Amygdala (tissue), 56 donors: ENCODE measurements around the gene ARHGEF9.
A peak's percentile ranks its signal among the peaks of the same experiment; 100 is the strongest.

Source experiments
- DNase-seq, 56 donors: peaks; one replicate each; lab custom pipeline; 2025; lab: John Stamatoyannopoulos, UW

The ARHGEF9 gene

DNA sequence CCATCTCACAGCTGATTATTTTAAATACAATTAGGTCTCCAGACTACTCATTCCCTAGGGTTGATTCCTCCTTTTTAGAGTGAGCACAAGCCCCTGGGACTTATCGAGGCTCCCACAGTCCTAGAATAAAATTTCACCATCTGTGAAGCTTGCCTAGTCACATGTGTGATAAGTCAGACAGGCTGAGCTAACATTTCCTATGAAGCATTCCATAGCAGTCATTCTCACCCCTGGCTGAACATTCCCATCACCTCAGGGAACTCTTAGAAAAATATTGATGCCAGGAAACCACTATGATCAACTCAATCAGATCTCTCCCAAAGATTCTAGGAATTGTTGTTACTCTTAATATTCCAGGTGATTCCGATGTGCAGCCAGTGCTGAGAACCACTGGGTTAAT lies 37.7 kb downstream of the ARHGEF9 start:
- no peak for DNase-seq

- DNase-seq, result no peak
Observed at GRCh38 chrX:63746715-63747114, 38.3 kb downstream of the ARHGEF9 start.

- no peak for DNase-seq
Observed at GRCh38 chrX:63746278-63746677, 38.7 kb downstream of the ARHGEF9 start.

GRCh38 chrX:63744850-63745394 lies 40.1 kb downstream of the ARHGEF9 start:
- peak in 4 of 56 donors; percentile 1 to 4 (median 2) for DNase-seq

GRCh38 chrX:63743596-63743995 lies 41.4 kb downstream of the ARHGEF9 start:
- no peak for DNase-seq

DNA sequence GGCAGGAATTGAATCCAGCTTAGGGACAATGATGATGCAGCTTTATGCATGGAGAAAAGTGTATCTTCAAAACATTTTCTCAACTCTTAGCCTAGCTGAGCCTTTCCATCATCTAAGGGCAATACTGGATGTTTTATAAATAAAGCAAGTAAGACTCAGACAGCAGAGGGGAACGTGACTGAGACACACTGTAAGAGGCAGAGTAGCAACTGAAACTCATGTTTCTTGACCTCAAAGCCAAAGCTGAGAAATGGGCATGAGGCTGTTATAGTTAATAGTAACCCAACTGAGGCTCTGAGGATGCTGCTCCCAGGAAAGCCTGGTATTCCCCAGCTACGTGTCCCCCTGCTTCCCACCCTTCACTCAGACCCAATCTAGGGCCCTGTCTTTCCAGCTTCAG lies 44.6 kb downstream of the ARHGEF9 start:
- DNase-seq, result no peak

DNA sequence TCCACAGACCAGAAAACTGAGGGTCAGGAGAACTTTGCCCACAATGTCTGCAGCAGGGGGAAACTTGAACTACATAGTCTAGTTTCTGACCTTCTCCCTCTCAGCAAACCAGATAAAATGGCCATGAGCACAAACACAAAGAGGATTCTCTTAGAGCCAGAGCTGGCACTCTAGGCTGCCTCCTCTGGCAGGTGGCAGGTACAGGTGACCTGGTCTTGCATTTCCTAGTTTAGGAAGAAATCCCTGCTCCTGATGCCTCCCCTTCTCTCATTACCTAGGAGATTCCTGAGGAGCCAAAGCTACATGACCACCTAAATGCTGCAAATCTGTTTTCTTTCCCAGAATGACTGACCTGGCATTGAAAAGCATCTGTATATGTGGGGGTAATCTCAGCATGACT lies 45.1 kb downstream of the ARHGEF9 start:
- DNase-seq, result no peak

- no peak for DNase-seq
Observed at GRCh38 chrX:63738696-63739095, 46.3 kb downstream of the ARHGEF9 start.

DNA sequence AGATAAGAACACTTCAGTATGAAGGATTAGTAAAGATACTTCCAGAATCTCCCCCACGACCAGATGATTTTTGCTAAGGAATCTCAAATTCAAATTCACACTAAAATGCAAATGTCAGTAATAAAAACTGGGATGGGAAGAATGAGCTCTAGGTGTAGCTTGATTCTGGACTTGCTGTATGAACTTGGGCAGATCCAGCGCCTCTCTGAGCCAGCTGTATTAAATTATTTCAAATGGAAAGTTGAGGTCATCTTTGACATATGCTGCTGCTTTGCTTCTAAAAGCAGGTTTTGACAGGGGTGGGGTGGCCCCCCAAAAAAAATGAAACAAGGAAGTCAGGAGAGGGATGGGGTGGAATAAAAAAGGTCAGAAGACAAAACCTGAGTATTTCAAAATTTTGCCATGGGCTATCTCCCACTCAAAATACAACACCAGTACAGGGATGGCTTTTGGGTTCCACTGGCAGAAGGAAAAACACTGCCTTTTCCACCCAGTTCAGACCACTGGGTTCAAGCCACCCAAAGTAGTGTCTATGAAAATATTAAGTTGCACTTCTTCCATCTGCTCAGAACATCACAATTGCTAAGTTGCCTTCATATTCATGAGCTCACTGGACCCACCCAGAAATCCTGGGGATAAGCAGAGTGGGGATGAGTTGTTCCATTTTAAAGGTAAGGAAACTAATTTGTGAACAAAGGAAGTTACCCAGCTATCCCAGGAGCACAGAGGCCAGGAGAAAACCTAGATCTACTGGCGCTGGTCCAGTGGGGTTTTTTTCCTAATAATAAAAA lies 47.7 kb downstream of the ARHGEF9 start:
- no peak for DNase-seq

DNA sequence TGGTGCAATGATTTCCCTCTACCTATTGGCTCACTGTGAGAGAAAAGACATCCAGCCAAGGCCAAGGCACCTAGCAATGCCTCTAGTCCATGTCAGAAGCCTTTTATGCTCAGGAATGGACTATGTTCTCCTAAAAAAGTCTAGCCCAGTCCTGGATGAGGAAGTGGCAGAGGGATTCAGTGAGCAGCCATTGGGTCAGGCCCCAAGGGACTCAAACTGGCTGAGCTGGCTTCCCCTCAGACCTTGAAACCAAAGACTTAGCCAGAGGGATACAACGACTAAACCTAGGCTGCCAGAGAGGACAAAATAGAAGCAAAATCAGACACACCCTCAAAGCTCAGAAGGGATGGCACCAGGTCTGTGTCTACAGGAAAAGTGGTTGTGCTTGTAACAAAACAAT lies 49.1 kb downstream of the ARHGEF9 start:
- no peak for DNase-seq

DNA sequence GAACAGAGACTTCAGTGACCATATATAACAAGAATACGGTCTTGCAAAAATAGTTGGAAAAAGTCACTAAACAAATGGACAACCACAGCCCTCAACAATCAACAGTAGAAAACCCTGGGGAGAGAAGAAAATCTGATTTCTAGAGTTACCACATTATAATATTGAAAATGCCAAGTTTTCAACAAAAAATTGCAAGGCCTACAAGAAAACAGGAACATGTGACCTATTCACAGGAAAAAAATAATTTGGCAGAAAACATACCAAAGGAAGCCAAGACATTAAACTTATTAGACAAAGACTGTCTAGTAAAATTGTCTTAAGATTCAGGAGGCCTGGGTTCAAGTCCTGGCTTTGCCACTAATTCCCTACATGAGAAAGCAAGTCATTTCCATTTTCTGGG lies 64.7 kb downstream of the ARHGEF9 start:
- no peak for DNase-seq

DNA sequence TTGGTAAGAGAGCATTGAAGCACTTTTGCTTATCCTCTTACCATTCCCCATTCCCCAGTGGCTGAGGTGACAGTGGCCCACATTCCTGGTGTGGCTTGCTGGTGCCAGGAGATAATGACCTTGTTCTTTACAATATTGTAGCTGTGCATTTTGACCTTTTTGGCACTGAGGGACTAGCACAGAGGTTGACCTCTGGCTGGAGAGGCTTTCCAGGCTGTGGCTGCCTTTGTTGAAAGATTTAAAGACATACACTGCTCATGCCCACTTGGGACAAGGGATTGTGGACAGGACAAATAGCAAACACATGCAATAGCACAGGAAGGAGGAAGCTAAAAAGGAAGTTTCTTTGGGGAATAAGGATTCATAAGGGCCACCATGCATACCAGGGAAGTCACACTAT lies 65.4 kb downstream of the ARHGEF9 start:
- no peak for DNase-seq

DNA sequence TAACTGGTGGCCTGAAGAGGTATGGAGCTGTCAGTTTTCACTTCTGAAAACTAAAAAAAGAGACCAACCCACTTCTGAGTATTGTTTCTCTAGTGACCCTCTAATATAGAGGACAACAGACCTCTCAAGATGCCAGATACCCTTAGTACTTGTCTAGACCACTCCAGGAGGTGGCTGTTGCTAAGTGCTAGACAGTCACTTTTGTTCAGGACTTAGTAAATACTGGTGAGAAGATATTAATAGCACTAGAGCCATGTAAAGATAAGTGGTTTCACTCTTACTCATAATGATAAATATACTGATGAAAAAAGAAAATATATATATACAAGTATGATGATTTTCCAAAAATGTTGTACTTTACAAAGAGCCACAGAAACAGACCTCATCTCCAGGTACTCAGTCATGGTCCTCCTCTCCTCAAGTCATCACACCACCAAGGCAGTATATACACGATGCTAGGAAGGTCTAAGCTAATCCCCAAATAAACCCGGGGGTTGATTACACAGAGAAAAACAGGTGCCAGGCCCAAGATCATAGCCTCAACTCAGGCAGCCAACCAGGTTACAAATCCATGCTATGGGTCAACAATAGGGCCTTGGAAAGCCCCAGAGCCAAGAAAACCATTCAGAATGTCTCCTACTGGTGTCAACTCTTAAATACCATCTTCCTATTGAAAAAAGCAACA lies 66.9 kb downstream of the ARHGEF9 start:
- DNase-seq, result no peak

- no peak for DNase-seq
Observed at GRCh38 chrX:63713526-63713925, 71.5 kb downstream of the ARHGEF9 start.

- no peak for DNase-seq
Observed at GRCh38 chrX:63708801-63709200, 76.2 kb downstream of the ARHGEF9 start.

GRCh38 chrX:63702556-63702955 lies 82.5 kb downstream of the ARHGEF9 start:
- no peak for DNase-seq

DNA sequence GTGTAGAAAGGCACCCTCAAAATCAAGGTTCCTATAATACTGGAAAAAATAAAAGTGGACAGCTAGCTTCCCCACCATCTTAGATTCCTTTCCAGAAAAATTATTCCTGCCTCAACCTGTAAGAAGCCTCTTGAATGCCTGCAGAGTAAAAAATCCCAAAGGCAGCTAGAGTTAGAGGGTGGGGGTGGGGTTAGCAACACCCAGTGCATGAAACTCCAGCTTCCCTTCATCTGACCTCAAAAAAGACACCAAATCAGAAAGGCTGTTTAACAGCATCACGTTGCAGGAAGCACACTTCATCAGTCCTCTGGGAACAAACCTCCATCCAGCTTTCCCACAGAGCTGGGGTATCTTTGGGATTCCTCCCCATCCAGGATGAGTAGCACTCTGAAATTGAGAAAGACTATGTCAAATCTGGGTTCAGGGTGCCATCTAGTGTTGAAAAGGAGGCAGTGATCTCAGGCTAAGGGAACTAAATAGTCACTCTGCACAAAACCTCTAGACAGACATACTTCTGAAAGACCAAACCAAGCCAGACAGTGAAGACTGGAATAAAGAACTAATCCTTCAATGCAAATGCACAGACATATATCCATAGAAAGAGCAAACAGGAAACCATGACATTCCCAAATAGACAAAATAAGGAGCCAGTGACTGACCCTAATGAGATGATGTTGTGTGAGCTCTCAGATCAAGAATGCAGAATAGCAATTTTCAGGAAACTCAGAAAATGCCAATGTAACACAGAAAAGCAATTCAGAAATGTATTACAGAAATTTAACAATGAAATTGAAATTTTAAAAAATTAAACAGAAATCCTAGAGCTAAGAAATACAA lies 97.9 kb downstream of the ARHGEF9 start:
- DNase-seq, result no peak

DNA sequence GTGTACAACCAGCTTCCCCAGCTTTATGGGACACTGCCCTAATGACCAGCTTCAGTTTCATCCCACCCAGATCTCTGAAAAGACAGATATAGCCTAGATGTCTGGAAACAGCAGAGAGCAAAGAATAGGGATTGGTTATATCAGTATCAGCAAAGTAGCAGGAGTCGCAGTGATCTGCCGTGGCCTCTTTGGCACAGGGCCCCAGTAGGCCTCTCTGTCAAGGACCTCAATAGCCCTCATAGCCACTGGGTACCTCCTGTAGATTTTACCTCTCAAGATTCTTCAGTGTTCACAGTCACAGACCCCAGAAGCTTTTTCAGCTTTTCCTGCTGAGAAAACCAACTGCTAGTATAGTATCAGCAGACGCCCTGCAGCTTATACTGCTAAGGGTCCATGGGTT lies 104.6 kb downstream of the ARHGEF9 start:
- DNase-seq, result no peak

DNA sequence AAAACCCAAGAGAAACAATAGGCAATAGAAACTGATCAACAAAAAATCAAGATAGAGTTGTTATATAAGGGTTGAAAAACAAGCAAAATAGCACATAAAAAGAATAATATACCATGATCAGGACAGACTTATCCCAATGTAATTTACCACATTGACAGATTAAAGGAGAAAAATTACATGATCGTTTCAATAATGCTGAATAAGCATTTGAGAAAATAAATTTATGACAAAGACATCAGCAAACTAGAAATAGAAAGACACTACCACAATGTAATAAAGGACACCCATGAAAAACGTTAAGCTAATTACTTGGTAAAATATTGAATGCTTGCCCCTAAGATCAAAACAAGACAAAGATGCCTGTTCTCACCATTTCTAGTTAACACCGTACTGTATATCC lies 105.6 kb downstream of the ARHGEF9 start:
- DNase-seq, result no peak

GRCh38 chrX:63675716-63676115 lies 109.3 kb downstream of the ARHGEF9 start:
- DNase-seq, result no peak

- no peak for DNase-seq
Observed at GRCh38 chrX:63673896-63674295, 111.1 kb downstream of the ARHGEF9 start.
